ENCODE data around the gene GNAO1. TPM values are rescaled to one million over a fixed set of nuclear protein-coding genes. Genes with fewer than 3 reads are reported as not detected.
A peak's percentile ranks its signal among the peaks of the same experiment; 100 is the strongest.

Gene GNAO1
- total RNA-seq, 6 experiments from 2014 or later: 18.2 to 45.1 (median 21.5) TPM

- peaks cover 0 to 24% (median 14%) of the 10 kb centered on the region in 4 donors for H3K4me1 ChIP-seq
- no peak overlapping the region for H3K4me3 ChIP-seq
- no peaks in the 10 kb centered on the region for H3K36me3 ChIP-seq
- no peak for TF ChIP-seq POLR2A (IDR thresholded peaks at IDR 0.05)
- TF ChIP-seq, protein P1, sequence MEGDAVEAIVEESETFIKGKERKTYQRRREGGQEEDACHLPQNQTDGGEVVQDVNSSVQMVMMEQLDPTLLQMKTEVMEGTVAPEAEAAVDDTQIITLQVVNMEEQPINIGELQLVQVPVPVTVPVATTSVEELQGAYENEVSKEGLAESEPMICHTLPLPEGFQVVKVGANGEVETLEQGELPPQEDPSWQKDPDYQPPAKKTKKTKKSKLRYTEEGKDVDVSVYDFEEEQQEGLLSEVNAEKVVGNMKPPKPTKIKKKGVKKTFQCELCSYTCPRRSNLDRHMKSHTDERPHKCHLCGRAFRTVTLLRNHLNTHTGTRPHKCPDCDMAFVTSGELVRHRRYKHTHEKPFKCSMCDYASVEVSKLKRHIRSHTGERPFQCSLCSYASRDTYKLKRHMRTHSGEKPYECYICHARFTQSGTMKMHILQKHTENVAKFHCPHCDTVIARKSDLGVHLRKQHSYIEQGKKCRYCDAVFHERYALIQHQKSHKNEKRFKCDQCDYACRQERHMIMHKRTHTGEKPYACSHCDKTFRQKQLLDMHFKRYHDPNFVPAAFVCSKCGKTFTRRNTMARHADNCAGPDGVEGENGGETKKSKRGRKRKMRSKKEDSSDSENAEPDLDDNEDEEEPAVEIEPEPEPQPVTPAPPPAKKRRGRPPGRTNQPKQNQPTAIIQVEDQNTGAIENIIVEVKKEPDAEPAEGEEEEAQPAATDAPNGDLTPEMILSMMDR (IDR thresholded peaks at IDR 0.05): no peak
- intact Hi-C loops (cut with DNase I): no loop called here
- no peak overlapping the region for H3K27ac ChIP-seq
- H3K9me3 ChIP-seq: no peaks in the 10 kb centered on the region
- ATAC-seq (no peak), DNase-seq (no peak)
- WGBS (ENCODE audit: insufficient coverage, low coverage, low lambda C conversion rate, missing lambda C conversion rate): 82% methylated on average over 4 of the region's 4 CpGs
- H3K27me3 ChIP-seq: no peaks in the 10 kb centered on the region
These were observed 13.5 kb downstream of the GNAO1 start for GRCh38 chr16:56204816-56205215.

GRCh38 chr16:56206951-56207350, 15.7 kb downstream of the GNAO1 start:
- TF ChIP-seq, protein P1 (IDR thresholded peaks at IDR 0.05): no peak
- no peak for TF ChIP-seq POLR2A (IDR thresholded peaks at IDR 0.05)
- Histone ChIP-seq H3K27ac (no peak overlapping the region), H3K27me3 (no peaks in the 10 kb centered on the region), H3K9me3 (no peaks in the 10 kb centered on the region), H3K4me1 (peaks cover 0 to 21% (median 10%) of the 10 kb centered on the region in 4 donors), H3K4me3 (no peak overlapping the region), H3K36me3 (no peaks in the 10 kb centered on the region)
- DNase-seq (no peak), ATAC-seq (no peak)
- intact Hi-C loops (cut with DNase I): no loop called here
- WGBS (ENCODE audit: insufficient coverage, low coverage, low lambda C conversion rate, missing lambda C conversion rate): 77% methylated on average over 1 of the region's 1 CpG

DNA sequence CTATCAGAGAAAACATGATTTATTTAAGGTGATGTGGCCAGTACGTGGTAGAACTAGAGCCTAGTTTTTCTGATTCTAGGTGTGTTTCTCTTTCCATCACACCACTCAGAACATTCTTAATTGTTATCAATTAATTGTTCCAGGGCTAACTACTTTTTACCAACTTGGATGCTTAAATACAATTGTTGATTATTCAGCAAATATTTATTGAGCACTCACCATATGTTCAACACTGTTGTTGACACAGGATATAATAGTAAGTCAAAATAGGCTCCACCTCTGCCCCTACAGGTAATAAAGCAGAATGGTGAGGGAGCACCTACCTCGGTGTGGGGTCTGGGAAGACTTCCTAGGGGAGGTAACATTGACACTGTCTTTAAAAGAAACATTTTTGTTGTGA, 16.1 kb downstream of the GNAO1 start:
- 85% methylated on average over 2 of the region's 2 CpGs for WGBS (ENCODE audit: insufficient coverage, low coverage, low lambda C conversion rate, missing lambda C conversion rate)
- no peak for DNase-seq
- no peak for ATAC-seq
- Histone ChIP-seq H3K27me3 (no peaks in the 10 kb centered on the region), H3K36me3 (no peaks in the 10 kb centered on the region), H3K4me3 (no peak overlapping the region), H3K27ac (no peak overlapping the region), H3K4me1 (peaks cover 0 to 21% (median 10%) of the 10 kb centered on the region in 4 donors), H3K9me3 (no peaks in the 10 kb centered on the region)
- intact Hi-C loops (cut with DNase I): no loop called here
- TF ChIP-seq POLR2A (IDR thresholded peaks at IDR 0.05): no peak
- TF ChIP-seq, protein P1 (IDR thresholded peaks at IDR 0.05): no peak

DNA sequence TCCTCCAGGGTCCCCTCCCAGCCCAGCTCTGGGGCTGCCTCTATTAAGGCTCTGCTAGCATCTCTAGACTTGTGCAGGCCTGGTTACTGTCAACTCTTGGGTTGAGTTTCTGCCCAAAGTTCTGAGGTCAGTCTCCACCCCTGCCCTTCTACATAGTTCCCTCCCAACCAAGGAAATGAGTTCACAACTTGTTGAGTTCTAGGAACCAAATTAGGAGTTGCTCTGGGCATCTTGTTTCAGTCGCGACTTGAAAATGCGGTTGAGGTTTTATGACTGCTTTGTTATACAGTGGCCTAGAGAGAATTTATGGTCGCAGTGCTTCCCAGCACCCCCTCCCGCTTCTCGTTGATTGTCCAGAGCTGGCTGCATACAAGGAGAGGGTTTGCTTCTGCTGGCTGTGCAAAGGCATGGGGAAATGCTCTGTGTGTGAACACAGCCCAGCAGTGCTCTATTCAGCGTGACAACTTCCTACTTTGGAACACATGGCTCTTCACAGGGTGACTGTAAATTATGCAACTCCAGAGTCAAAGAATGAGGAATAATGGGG, 20.2 kb downstream of the GNAO1 start:
- no peaks in the 10 kb centered on the region for H3K36me3 ChIP-seq
- no peak for DNase-seq
- H3K4me3 ChIP-seq: no peak overlapping the region
- 45% methylated on average over 3 of the region's 7 CpGs for WGBS (ENCODE audit: insufficient coverage, low coverage, low lambda C conversion rate, missing lambda C conversion rate)
- peaks cover 0 to 19% (median 9%) of the 10 kb centered on the region in 4 donors for H3K4me1 ChIP-seq
- intact Hi-C loops (cut with DNase I): no loop called here
- TF ChIP-seq, protein P1 (IDR thresholded peaks at IDR 0.05): no peak
- TF ChIP-seq POLR2A (IDR thresholded peaks at IDR 0.05): peak; percentile 10
- H3K9me3 ChIP-seq: no peaks in the 10 kb centered on the region
- peak overlapping the region in 2 of 3 donors; percentile 37 to 50 for H3K27ac ChIP-seq
- no peaks in the 10 kb centered on the region for H3K27me3 ChIP-seq
- ATAC-seq: peak; percentile 66 to 86 (median 69)
